ENCODE measurements around the gene RBBP8NL. TPM values are rescaled to one million over a fixed set of nuclear protein-coding genes. Genes with fewer than 3 reads are reported as not detected.

The RBBP8NL gene
- total and polyA plus RNA-seq, 9 of the 15 experiments (the other 6 are each of a cell fraction or from before 2014, with no cell fraction given): not detected

- no peak for TF ChIP-seq ZNF780A (CRISPR knock-in tag; IDR thresholded peaks at IDR 0.05)
- TF ChIP-seq USF2 (CRISPR knock-in tag; IDR thresholded peaks at IDR 0.05): no peak
- TF ChIP-seq HDAC6 (IDR thresholded peaks at IDR 0.05; ENCODE audit: low read depth, low read length): no peak
- peak; percentile 68 to 86; a peak in 3 of 4 replicates for TF ChIP-seq MAZ (CRISPR knock-in tag; conservative IDR thresholded peaks at IDR 0.05 in 1 of 2, IDR thresholded peaks at IDR 0.05 in 1 of 2)
- peak; percentile 66; the same call in 1 of the 2 replicates for TF ChIP-seq CC2D1A (IDR thresholded peaks at IDR 0.05)
- no peak for TF ChIP-seq ZNF644 (tag; IDR thresholded peaks at IDR 0.05; ENCODE audit: low read depth)
- peak; percentile 83 for TF ChIP-seq ZBTB7A (IDR thresholded peaks at IDR 0.05; ENCODE audit: borderline replicate concordance, control insufficient read depth, low read depth, low read length)
- TF ChIP-seq NR2C2 (CRISPR knock-in tag; IDR thresholded peaks at IDR 0.05): 0 out of 2 replicates have a peak, but pooled peaks have one; percentile 39
- no peak for TF ChIP-seq NR2C2 (tag; IDR thresholded peaks at IDR 0.05)
- peak; percentile 57 for TF ChIP-seq SMC3 (conservative IDR thresholded peaks at IDR 0.05; ENCODE audit: insufficient read depth, low read depth, low read length)
- TF ChIP-seq RCOR1 (IDR thresholded peaks at IDR 0.05; ENCODE audit: borderline replicate concordance in 1 of 2, low read depth in 2 of 2, low read length in 2 of 2): 0 out of 4 replicates have a peak, but pooled peaks of 1 of the 2 experiments have one; percentile 17
- TF ChIP-seq CEBPG (CRISPR knock-in tag; IDR thresholded peaks at IDR 0.05): peak; percentile 38; the same call in 1 of the 2 replicates
- no peak for TF ChIP-seq CEBPG (tag; conservative IDR thresholded peaks at IDR 0.05 in 1 of 2, IDR thresholded peaks at IDR 0.05 in 1 of 2)
- 0 out of 2 replicates have a peak, but pooled peaks have one; percentile 2 for TF ChIP-seq BHLHE40 (IDR thresholded peaks at IDR 0.05; ENCODE audit: low read length)
- TF ChIP-seq L3MBTL2 (IDR thresholded peaks at IDR 0.05): peak; percentile 52; the same call in 1 of the 2 replicates
- TF ChIP-seq FOXA3 (CRISPR knock-in tag; conservative IDR thresholded peaks at IDR 0.05 in 1 of 2, IDR thresholded peaks at IDR 0.05 in 1 of 2): peak in 1 of 2 experiments; percentile 29; a peak in 1 of 4 replicates
- no peak for TF ChIP-seq CUX1 (CRISPR knock-in tag; IDR thresholded peaks at IDR 0.05)
- peak; percentile 55; the same call in 1 of the 2 replicates for TF ChIP-seq RB1 (IDR thresholded peaks at IDR 0.05; ENCODE audit: low read depth)
- 0 out of 2 replicates have a peak, but pooled peaks have one; percentile 12 for TF ChIP-seq ESRRA (IDR thresholded peaks at IDR 0.05; ENCODE audit: borderline replicate concordance, low read depth)
- peak; percentile 83 for TF ChIP-seq ZNF263 (CRISPR knock-in tag; IDR thresholded peaks at IDR 0.05; ENCODE audit: borderline replicate concordance)
Measured at GRCh38 chr20:62409931-62410745, 17.2 kb downstream of the RBBP8NL start (continued).

Data from K562 (cell line).